Measurements from ENCODE around the gene DDX1.

The DDX1 gene

DNA sequence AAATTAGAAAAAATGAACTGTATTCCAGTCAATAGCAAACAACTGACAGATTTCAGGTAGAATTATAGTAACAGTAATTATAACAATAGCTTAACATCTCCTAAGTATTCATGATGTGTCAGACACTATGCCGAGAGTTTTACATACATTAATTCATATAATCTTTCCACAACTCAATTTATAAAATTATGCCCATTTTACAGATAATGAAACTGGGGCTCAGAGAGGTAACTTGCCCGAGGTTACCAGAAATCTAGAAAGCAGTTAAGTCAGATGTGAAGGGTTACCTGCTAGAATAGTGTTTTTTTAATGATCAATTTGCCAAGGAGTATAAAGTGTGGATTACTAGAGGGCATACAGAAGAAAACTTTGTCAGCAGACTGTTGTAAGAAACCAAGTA, 42.7 kb upstream of the DDX1 start:
- TF ChIP-seq, protein P1, sequence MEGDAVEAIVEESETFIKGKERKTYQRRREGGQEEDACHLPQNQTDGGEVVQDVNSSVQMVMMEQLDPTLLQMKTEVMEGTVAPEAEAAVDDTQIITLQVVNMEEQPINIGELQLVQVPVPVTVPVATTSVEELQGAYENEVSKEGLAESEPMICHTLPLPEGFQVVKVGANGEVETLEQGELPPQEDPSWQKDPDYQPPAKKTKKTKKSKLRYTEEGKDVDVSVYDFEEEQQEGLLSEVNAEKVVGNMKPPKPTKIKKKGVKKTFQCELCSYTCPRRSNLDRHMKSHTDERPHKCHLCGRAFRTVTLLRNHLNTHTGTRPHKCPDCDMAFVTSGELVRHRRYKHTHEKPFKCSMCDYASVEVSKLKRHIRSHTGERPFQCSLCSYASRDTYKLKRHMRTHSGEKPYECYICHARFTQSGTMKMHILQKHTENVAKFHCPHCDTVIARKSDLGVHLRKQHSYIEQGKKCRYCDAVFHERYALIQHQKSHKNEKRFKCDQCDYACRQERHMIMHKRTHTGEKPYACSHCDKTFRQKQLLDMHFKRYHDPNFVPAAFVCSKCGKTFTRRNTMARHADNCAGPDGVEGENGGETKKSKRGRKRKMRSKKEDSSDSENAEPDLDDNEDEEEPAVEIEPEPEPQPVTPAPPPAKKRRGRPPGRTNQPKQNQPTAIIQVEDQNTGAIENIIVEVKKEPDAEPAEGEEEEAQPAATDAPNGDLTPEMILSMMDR (IDR thresholded peaks at IDR 0.05; ENCODE audit: borderline replicate concordance, insufficient read depth, low read depth, low read length): no peak
- no peak overlapping the region for H3K4me3 ChIP-seq (ENCODE audit: low read depth, low read length)

DNA sequence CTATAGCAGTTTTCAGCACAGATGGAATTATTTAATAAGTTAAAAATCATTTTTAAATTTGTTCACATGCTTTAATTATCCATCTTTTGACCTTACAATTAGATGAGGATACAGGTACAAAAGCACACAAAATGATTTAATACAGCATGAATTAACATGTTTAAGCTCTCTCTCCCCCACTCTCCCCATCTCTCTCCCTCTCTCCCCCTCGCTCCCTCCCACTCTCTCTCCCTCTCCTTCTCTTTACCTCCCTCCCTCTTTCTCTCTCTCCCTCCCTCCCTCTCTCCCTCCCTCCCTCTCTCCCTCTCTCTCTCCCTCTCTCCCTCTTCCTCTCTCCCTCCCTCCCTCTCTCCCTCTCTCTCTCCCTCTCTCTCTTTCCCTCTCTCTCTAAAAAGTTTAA, 38.1 kb upstream of the DDX1 start:
- no peak overlapping the region for H3K4me3 ChIP-seq (ENCODE audit: low read depth, low read length)
- TF ChIP-seq, protein P1 (IDR thresholded peaks at IDR 0.05; ENCODE audit: borderline replicate concordance, insufficient read depth, low read depth, low read length): no peak

DNA sequence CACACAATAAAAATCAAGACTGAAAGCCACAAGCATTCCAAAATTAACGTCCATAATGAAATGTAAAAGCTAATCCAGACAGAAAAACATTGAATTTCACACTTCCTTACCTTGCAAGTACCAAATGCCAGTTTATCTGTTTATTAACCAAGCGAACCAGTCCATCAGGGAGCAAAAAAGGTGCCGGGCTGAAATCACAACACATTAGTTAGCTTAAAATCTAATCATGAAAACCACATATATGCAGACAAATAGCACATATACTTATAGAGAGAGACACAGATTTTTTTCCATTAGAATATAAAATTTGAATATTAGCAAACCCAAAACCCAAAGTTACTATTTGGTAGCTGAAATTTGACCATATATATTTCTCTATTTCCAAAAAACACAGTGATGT, 37.7 kb upstream of the DDX1 start:
- no peak overlapping the region for H3K4me3 ChIP-seq (ENCODE audit: low read depth, low read length)

DNA sequence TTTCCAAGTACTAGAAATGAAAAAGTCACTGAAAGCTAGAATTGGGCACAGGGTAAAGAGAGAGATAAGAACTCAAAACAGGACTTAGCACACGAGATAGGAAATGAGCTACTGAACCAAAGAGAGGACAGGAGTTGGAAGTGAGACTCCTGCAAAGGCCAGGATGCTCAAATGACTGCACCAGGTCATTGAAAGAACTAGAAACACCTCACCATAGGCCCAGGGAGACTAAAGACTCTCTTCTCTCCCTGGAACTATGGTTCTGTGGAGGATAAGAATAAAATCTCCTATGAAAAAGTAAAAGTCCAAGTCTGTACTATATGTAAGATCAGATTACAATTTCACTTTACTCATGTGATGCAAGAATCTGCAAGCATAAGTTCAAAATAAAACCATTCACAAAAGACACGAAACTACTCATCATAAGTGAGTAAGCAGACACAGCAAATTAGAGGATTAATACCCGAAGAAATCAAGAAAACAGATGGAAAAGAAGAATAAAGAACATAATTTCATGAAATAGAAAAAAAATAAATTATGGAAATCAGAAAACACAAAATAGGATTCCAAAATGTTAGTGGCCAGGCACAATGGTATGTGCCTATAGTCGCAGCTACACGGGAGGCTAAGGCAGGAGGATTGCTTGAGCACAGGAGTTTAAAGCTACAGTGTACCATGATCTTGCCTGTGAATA, 37.0 kb upstream of the DDX1 start:
- no peak overlapping the region for H3K4me3 ChIP-seq (ENCODE audit: low read depth, low read length)
- TF ChIP-seq, protein P1 (IDR thresholded peaks at IDR 0.05; ENCODE audit: borderline replicate concordance, insufficient read depth, low read depth, low read length): no peak

More for the DNA sequence above, 37.7 kb upstream of the DDX1 start:
- TF ChIP-seq, protein P1 (IDR thresholded peaks at IDR 0.05; ENCODE audit: borderline replicate concordance, insufficient read depth, low read depth, low read length): no peak

DNA sequence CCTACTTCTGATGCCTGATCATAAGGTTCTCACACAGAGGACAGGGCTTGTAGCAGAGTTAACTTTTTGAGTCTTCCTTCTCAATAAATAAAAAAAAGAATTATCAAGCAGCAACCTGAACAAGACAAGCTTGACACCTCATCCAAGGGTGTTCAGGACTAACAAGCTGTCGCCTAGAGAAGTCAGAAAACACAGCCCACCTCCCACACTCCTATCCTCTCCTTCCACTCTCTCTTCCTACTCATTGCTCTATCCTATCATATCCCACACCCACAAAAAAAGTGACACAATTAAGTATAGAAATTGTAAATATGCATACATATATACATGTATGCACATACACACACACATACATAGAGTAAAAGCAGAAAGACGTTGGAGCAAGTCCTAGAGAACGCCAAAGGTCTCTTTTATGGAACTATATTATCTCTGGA, 35.9 kb upstream of the DDX1 start:
- H3K4me3 ChIP-seq (ENCODE audit: low read depth, low read length): no peak overlapping the region
- TF ChIP-seq, protein P1 (IDR thresholded peaks at IDR 0.05; ENCODE audit: borderline replicate concordance, insufficient read depth, low read depth, low read length): no peak

DNA sequence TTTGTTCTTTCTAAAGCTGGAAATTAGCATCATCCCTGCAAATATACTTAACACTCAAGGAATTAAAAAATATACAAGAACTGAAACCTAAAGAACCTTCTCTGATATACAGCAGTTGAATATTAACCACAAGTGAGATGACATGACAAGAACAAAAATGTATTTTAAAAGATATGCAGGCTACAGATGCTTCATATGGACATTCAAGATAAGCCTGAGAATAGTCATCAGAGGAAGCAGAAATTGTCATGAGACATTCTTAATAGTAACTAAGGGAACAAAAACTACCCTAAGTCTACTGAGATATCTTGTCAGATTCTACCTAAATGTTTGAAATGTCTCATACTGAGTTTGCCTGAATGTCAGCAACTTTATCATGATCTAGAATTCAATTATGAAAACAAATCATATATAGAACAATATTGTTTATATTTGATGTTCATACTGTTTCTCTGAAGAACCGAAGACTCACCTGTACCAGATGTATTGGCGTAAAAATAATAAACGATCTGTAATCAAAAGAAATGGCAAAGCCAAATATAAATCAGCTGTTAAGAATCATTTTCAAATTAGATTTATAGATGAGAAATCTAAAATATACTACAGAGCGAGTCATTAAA, 35.2 kb upstream of the DDX1 start:
- H3K4me3 ChIP-seq (ENCODE audit: low read depth, low read length): no peak overlapping the region
- TF ChIP-seq, protein P1 (IDR thresholded peaks at IDR 0.05; ENCODE audit: borderline replicate concordance, insufficient read depth, low read depth, low read length): no peak

DNA sequence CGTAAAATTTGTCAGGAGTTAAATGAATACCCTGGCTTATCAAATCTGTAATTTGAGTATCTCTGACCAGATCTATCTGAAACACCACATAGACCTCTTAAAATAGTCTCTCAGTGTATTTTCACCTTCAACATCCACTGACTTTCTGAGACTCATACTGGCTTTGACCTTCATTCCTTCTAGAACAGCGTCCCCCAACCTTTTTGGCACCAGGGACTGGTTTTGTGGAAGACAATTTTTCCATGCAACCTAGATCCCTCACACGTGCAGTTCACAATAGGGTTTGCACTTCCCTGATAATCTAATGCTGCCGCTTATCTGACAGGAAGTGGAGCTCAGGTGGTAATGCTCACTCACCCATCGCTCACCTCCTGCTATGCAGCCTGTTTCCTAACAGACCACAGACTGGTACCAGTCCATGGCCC, 33.8 kb upstream of the DDX1 start:
- H3K4me3 ChIP-seq (ENCODE audit: low read depth, low read length): no peak overlapping the region
- TF ChIP-seq, protein P1 (IDR thresholded peaks at IDR 0.05; ENCODE audit: borderline replicate concordance, insufficient read depth, low read depth, low read length): no peak
